ENCODE results near the gene ECEL1. TPM values are rescaled to one million over a fixed set of nuclear protein-coding genes. Genes with fewer than 3 reads are reported as not detected.
A peak's percentile ranks its signal among the peaks of the same experiment; 100 is the strongest.

ECEL1 gene
- total RNA-seq, 1 donor from 2014 or later = 0.14 TPM

GRCh38 chr2:232526372-232526941, 38.8 kb upstream of the ECEL1 start:
- H3K4me3 Mint-ChIP-seq (ENCODE audit: unreplicated experiment) = no peak overlapping the region
- DNase-seq (ENCODE audit: low read depth) = no peak
- Histone ChIP-seq H3K79me2 (ENCODE audit: insufficient read depth, low read length) (no peaks in the 10 kb centered on the region), H3K27ac (ENCODE audit: low read depth, low read length) (no peak overlapping the region), H3K9me3 (ENCODE audit: insufficient read depth, low read depth, low read length) (no peaks in the 10 kb centered on the region), H3K27me3 (ENCODE audit: insufficient read depth, low read length) (peaks cover 26% of the 10 kb centered on the region), H4K20me1 (ENCODE audit: insufficient read depth, low read length) (peaks cover 5% of the 10 kb centered on the region), H3K9ac (ENCODE audit: low read length) (no peak overlapping the region), H3K4me1 (ENCODE audit: insufficient read depth, low read length) (no peaks in the 10 kb centered on the region), H3K36me3 (ENCODE audit: insufficient read depth, low read length) (no peaks in the 10 kb centered on the region), H3K4me3 (ENCODE audit: insufficient read depth, low read depth, low read length) (no peak overlapping the region), H2AFZ (ENCODE audit: low read depth, low read length) (no peak overlapping the region), H3K4me2 (ENCODE audit: low read length) (no peak overlapping the region)
- H3K27ac Mint-ChIP-seq (ENCODE audit: unreplicated experiment) = no peak overlapping the region
- no peak for TF ChIP-seq CTCF (IDR thresholded peaks at IDR 0.05; ENCODE audit: insufficient read depth, low read depth, low read length)
- no peak for TF ChIP-seq EZH2 (IDR thresholded peaks at IDR 0.05; ENCODE audit: insufficient read depth, low read length)
- H3K4me1 Mint-ChIP-seq (ENCODE audit: low read depth, unreplicated experiment) = peaks cover 3% of the 10 kb centered on the region
- H3K36me3 Mint-ChIP-seq (ENCODE audit: low read depth, unreplicated experiment) = no peaks in the 10 kb centered on the region
- no peak for FAIRE-seq
- no peaks in the 10 kb centered on the region for H3K9me3 Mint-ChIP-seq (ENCODE audit: unreplicated experiment)
- peaks cover 43% of the 10 kb centered on the region for H3K27me3 Mint-ChIP-seq (ENCODE audit: low read depth, unreplicated experiment)

- Mint-ChIP-seq H3K4me1 (ENCODE audit: low read depth, unreplicated experiment) (peaks cover 4% of the 10 kb centered on the region), H3K36me3 (ENCODE audit: low read depth, unreplicated experiment) (no peaks in the 10 kb centered on the region), H3K27ac (ENCODE audit: unreplicated experiment) (no peak within 1 kb of the TSS), H3K4me3 (ENCODE audit: unreplicated experiment) (no peak within 1 kb of the TSS), H3K27me3 (ENCODE audit: low read depth, unreplicated experiment) (peaks cover 48% of the 10 kb centered on the region), H3K9me3 (ENCODE audit: unreplicated experiment) (no peaks in the 10 kb centered on the region)
- Histone ChIP-seq H3K27ac (ENCODE audit: low read depth, low read length) (no peak within 1 kb of the TSS), H3K9ac (ENCODE audit: low read length) (no peak within 1 kb of the TSS), H3K79me2 (ENCODE audit: insufficient read depth, low read length) (no peaks in the 10 kb centered on the region), H2AFZ (ENCODE audit: low read depth, low read length) (no peak within 1 kb of the TSS), H3K4me3 (ENCODE audit: insufficient read depth, low read depth, low read length) (no peak within 1 kb of the TSS), H3K4me1 (ENCODE audit: insufficient read depth, low read length) (no peaks in the 10 kb centered on the region), H3K4me2 (ENCODE audit: low read length) (no peak within 1 kb of the TSS), H3K36me3 (ENCODE audit: insufficient read depth, low read length) (no peaks in the 10 kb centered on the region), H3K9me3 (ENCODE audit: insufficient read depth, low read depth, low read length) (no peaks in the 10 kb centered on the region), H3K27me3 (ENCODE audit: insufficient read depth, low read length) (peaks cover 30% of the 10 kb centered on the region), H4K20me1 (ENCODE audit: insufficient read depth, low read length) (peaks cover 5% of the 10 kb centered on the region)
- DNase-seq (ENCODE audit: low read depth) (no peak), FAIRE-seq (no peak)
- TF ChIP-seq CTCF (IDR thresholded peaks at IDR 0.05; ENCODE audit: insufficient read depth, low read depth, low read length) = no peak
- peak; percentile 4 for TF ChIP-seq EZH2 (IDR thresholded peaks at IDR 0.05; ENCODE audit: insufficient read depth, low read length)
Observed at GRCh38 chr2:232525791-232526371, 38.2 kb upstream of the ECEL1 start, which contains the start of gene CHRND. CHRND (plus strand) TSS chr2:232526160; CDS start chr2:232526216, 56 bp downstream.

- H3K9me3 ChIP-seq (ENCODE audit: insufficient read depth, low read depth, low read length) = no peaks in the 10 kb centered on the region
- no peak overlapping the region for H3K4me2 ChIP-seq (ENCODE audit: low read length)
- H3K79me2 ChIP-seq (ENCODE audit: insufficient read depth, low read length) = no peaks in the 10 kb centered on the region
- no peaks in the 10 kb centered on the region for H3K4me1 ChIP-seq (ENCODE audit: insufficient read depth, low read length)
- H3K4me3 ChIP-seq (ENCODE audit: insufficient read depth, low read depth, low read length) = no peak overlapping the region
- H3K27me3 ChIP-seq (ENCODE audit: insufficient read depth, low read length) = peaks cover 33% of the 10 kb centered on the region
- Mint-ChIP-seq H3K9me3 (ENCODE audit: unreplicated experiment) (no peaks in the 10 kb centered on the region), H3K36me3 (ENCODE audit: low read depth, unreplicated experiment) (no peaks in the 10 kb centered on the region), H3K27me3 (ENCODE audit: low read depth, unreplicated experiment) (peaks cover 48% of the 10 kb centered on the region), H3K27ac (ENCODE audit: unreplicated experiment) (no peak overlapping the region), H3K4me3 (ENCODE audit: unreplicated experiment) (no peak overlapping the region), H3K4me1 (ENCODE audit: low read depth, unreplicated experiment) (peaks cover 4% of the 10 kb centered on the region)
- DNase-seq (ENCODE audit: low read depth) (no peak), FAIRE-seq (no peak)
- H3K36me3 ChIP-seq (ENCODE audit: insufficient read depth, low read length) = no peaks in the 10 kb centered on the region
- H3K27ac ChIP-seq (ENCODE audit: low read depth, low read length) = no peak overlapping the region
- no peak overlapping the region for H3K9ac ChIP-seq (ENCODE audit: low read length)
- H4K20me1 ChIP-seq (ENCODE audit: insufficient read depth, low read length) = peaks cover 5% of the 10 kb centered on the region
- H2AFZ ChIP-seq (ENCODE audit: low read depth, low read length) = no peak overlapping the region
- TF ChIP-seq EZH2 (IDR thresholded peaks at IDR 0.05; ENCODE audit: insufficient read depth, low read length) (no peak), CTCF (IDR thresholded peaks at IDR 0.05; ENCODE audit: insufficient read depth, low read depth, low read length) (no peak)
Observed at GRCh38 chr2:232525199-232525598, 37.6 kb upstream of the ECEL1 start.
